ENCODE measurements around the gene PODN.

DNA sequence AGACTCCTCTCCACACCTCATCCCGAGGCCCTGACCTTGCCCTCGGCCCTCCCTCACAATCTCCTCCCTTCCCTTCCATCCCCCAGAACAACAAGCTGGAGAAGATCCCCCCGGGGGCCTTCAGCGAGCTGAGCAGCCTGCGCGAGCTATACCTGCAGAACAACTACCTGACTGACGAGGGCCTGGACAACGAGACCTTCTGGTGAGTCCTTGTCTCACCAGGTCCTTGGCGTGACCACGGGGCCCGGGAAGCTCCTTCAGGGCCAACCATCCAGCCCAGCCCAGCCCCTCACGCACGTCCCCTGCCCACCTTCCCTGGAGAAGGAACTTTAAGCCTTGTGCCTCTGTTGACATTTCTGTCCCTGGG, 15.6 kb downstream of the PODN start:
- TF ChIP-seq, protein P1, sequence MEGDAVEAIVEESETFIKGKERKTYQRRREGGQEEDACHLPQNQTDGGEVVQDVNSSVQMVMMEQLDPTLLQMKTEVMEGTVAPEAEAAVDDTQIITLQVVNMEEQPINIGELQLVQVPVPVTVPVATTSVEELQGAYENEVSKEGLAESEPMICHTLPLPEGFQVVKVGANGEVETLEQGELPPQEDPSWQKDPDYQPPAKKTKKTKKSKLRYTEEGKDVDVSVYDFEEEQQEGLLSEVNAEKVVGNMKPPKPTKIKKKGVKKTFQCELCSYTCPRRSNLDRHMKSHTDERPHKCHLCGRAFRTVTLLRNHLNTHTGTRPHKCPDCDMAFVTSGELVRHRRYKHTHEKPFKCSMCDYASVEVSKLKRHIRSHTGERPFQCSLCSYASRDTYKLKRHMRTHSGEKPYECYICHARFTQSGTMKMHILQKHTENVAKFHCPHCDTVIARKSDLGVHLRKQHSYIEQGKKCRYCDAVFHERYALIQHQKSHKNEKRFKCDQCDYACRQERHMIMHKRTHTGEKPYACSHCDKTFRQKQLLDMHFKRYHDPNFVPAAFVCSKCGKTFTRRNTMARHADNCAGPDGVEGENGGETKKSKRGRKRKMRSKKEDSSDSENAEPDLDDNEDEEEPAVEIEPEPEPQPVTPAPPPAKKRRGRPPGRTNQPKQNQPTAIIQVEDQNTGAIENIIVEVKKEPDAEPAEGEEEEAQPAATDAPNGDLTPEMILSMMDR (conservative IDR thresholded peaks at IDR 0.05), result no peak
- no peak for TF ChIP-seq EZH2 (IDR thresholded peaks at IDR 0.05; ENCODE audit: low read depth)
